Natural killer cell treated with Interleukin-12 subunit alpha and Interleukin-12 subunit beta and Interleukin-15 and Interleukin-18, amount 100 ng/mL, for 72 hours (primary cell): ENCODE results near the gene CLMP. TPM values are rescaled to one million over a fixed set of nuclear protein-coding genes. Genes with fewer than 3 reads are reported as not detected.
"Not testable (repeated sequence)": the region's sequence is repeated elsewhere in the genome, so short reads cannot be mapped to it uniquely, and the experiment has no call there.

ENCODE experiments used
- ATAC-seq, 2 donors: fragments of 150-1000 bp; cut with Tn5 transposase in 1 of 2; sonication (Bioruptor Pico), chemical (Tn5 transposase) in 1 of 2; 2 replicates each; pipeline ENCODE4 v1.10.0; 2021
- DNase-seq: peaks from one replicate; pipeline ENCODE4 v3.0.0; 2022; ENCODE audit warnings: low spot score
- H3K27ac Mint-ChIP-seq, 2 donors: 1 replicate in 1 of 2; 2 replicates in 1 of 2; pipeline ENCODE4 v1.8.0; 2022; ENCODE audit warnings: mixed read lengths in 2 of 2, mild to moderate bottlenecking in 1 of 2, moderate library complexity in 1 of 2
- H3K27me3 Mint-ChIP-seq, 2 donors: 1 replicate in 1 of 2; 2 replicates in 1 of 2; pipeline ENCODE4 v1.8.0; 2022; ENCODE audit warnings: mixed read lengths in 2 of 2
- H3K36me3 Mint-ChIP-seq: one replicate; pipeline ENCODE4 v1.8.0; 2022; ENCODE audit warnings: mixed read lengths
- H3K4me1 Mint-ChIP-seq, 2 donors: 1 replicate in 1 of 2; 2 replicates in 1 of 2; pipeline ENCODE4 v1.8.0; 2022; ENCODE audit warnings: low read depth in 2 of 2, mixed read lengths in 2 of 2, mild to moderate bottlenecking in 1 of 2
- H3K4me3 Mint-ChIP-seq: one replicate; pipeline ENCODE4 v1.8.0; 2022; ENCODE audit warnings: mixed read lengths
- H3K9me3 Mint-ChIP-seq: 2 replicates; pipeline ENCODE4 v1.8.0; 2022; ENCODE audit warnings: mixed read lengths
- total RNA-seq, 2 donors: library from RNA; stranded (reverse); gene quantifications; one replicate each; pipeline ENCODE4 v1.2.3, GENCODE V29; 2022

The CLMP gene
- total RNA-seq, 2 donors from 2014 or later, result not detected

- Mint-ChIP-seq H3K27me3 (peaks cover 4 to 8% of the 10 kb centered on the region in 2 donors), H3K4me3 (no peak overlapping the region), H3K9me3 (no peaks in the 10 kb centered on the region), H3K36me3 (no peaks in the 10 kb centered on the region), H3K4me1 (peaks cover 6% of the 10 kb centered on the region in 2 donors), H3K27ac (no peak overlapping the region)
- ATAC-seq, result no peak
- DNase-seq, result no peak
Observed at GRCh38 chr11:123161376-123162030, 33.5 kb downstream of the CLMP start.

GRCh38 chr11:123159183-123159857 is 35.7 kb downstream of the CLMP start:
- no peak for ATAC-seq
- H3K4me1 Mint-ChIP-seq, result peaks cover 6% of the 10 kb centered on the region in 2 donors
- no peak overlapping the region for H3K27ac Mint-ChIP-seq
- no peaks in the 10 kb centered on the region for H3K9me3 Mint-ChIP-seq
- peaks cover 4 to 8% of the 10 kb centered on the region in 2 donors for H3K27me3 Mint-ChIP-seq
- no peaks in the 10 kb centered on the region for H3K36me3 Mint-ChIP-seq
- DNase-seq, result no peak
- no peak overlapping the region for H3K4me3 Mint-ChIP-seq

GRCh38 chr11:123158033-123159003 is 36.7 kb downstream of the CLMP start:
- Mint-ChIP-seq H3K9me3 (no peaks in the 10 kb centered on the region), H3K27ac (no peak overlapping the region), H3K4me3 (no peak overlapping the region), H3K27me3 (peaks cover 7 to 8% of the 10 kb centered on the region in 2 donors), H3K4me1 (peaks cover 6% of the 10 kb centered on the region in 2 donors), H3K36me3 (no peaks in the 10 kb centered on the region)
- no peak for ATAC-seq
- no peak for DNase-seq

- Mint-ChIP-seq H3K9me3 (no peaks in the 10 kb centered on the region), H3K4me3 (no peak overlapping the region), H3K4me1 (no peaks in the 10 kb centered on the region), H3K36me3 (no peaks in the 10 kb centered on the region), H3K27ac (no peak overlapping the region), H3K27me3 (peaks cover 5 to 8% of the 10 kb centered on the region in 2 donors)
- DNase-seq, result no peak
- no peak for ATAC-seq
Observed at GRCh38 chr11:123152951-123153350, 42.1 kb downstream of the CLMP start.

GRCh38 chr11:123152346-123152745 is 42.7 kb downstream of the CLMP start:
- not testable (repeated sequence) for H3K4me3 Mint-ChIP-seq, ATAC-seq, H3K4me1 Mint-ChIP-seq, H3K27me3 Mint-ChIP-seq, H3K36me3 Mint-ChIP-seq, H3K27ac Mint-ChIP-seq, DNase-seq, H3K9me3 Mint-ChIP-seq

GRCh38 chr11:123151796-123152195 is 43.3 kb downstream of the CLMP start:
- ATAC-seq (no peak), DNase-seq (no peak)
- Mint-ChIP-seq H3K36me3 (no peaks in the 10 kb centered on the region), H3K4me1 (no peaks in the 10 kb centered on the region), H3K4me3 (no peak overlapping the region), H3K27me3 (peaks cover 6 to 12% of the 10 kb centered on the region in 2 donors), H3K27ac (no peak overlapping the region), H3K9me3 (no peaks in the 10 kb centered on the region)

GRCh38 chr11:123151366-123151765 is 43.7 kb downstream of the CLMP start:
- Mint-ChIP-seq H3K27ac (no peak overlapping the region), H3K36me3 (no peaks in the 10 kb centered on the region), H3K4me1 (no peaks in the 10 kb centered on the region), H3K27me3 (peaks cover 6 to 16% of the 10 kb centered on the region in 2 donors), H3K9me3 (no peaks in the 10 kb centered on the region), H3K4me3 (no peak overlapping the region)
- no peak for DNase-seq
- no peak for ATAC-seq

GRCh38 chr11:123150882-123151281 is 44.2 kb downstream of the CLMP start:
- no peak overlapping the region for H3K27ac Mint-ChIP-seq
- no peak for DNase-seq
- no peak for ATAC-seq
- no peaks in the 10 kb centered on the region for H3K4me1 Mint-ChIP-seq
- peaks cover 6 to 16% of the 10 kb centered on the region in 2 donors for H3K27me3 Mint-ChIP-seq
- H3K4me3 Mint-ChIP-seq, result no peak overlapping the region
- H3K36me3 Mint-ChIP-seq, result no peaks in the 10 kb centered on the region
- H3K9me3 Mint-ChIP-seq, result no peaks in the 10 kb centered on the region

GRCh38 chr11:123148965-123149364 is 46.1 kb downstream of the CLMP start:
- Mint-ChIP-seq H3K27me3 (peaks cover 5 to 16% of the 10 kb centered on the region in 2 donors), H3K36me3 (no peaks in the 10 kb centered on the region), H3K9me3 (no peaks in the 10 kb centered on the region)

GRCh38 chr11:123145661-123146060 is 49.4 kb downstream of the CLMP start:
- no peaks in the 10 kb centered on the region for H3K9me3 Mint-ChIP-seq
- no peaks in the 10 kb centered on the region for H3K4me1 Mint-ChIP-seq
- peaks cover 3 to 16% of the 10 kb centered on the region in 2 donors for H3K27me3 Mint-ChIP-seq
- H3K4me3 Mint-ChIP-seq, result no peak overlapping the region
- ATAC-seq, result no peak
- DNase-seq, result no peak
- no peaks in the 10 kb centered on the region for H3K36me3 Mint-ChIP-seq
- H3K27ac Mint-ChIP-seq, result no peak overlapping the region

More at GRCh38 chr11:123148965-123149364, 46.1 kb downstream of the CLMP start:
- no peak overlapping the region for H3K4me3 Mint-ChIP-seq
- no peak for DNase-seq
- no peak overlapping the region for H3K27ac Mint-ChIP-seq
- no peak for ATAC-seq
- H3K4me1 Mint-ChIP-seq, result no peaks in the 10 kb centered on the region

- no peak overlapping the region for H3K4me3 Mint-ChIP-seq
- peaks cover 3 to 14% of the 10 kb centered on the region in 2 donors for H3K27me3 Mint-ChIP-seq
- no peaks in the 10 kb centered on the region for H3K36me3 Mint-ChIP-seq
- H3K9me3 Mint-ChIP-seq, result no peaks in the 10 kb centered on the region
- H3K27ac Mint-ChIP-seq, result no peak overlapping the region
- DNase-seq (no peak), ATAC-seq (no peak)
- H3K4me1 Mint-ChIP-seq, result no peaks in the 10 kb centered on the region
Observed at GRCh38 chr11:123145220-123145619, 49.8 kb downstream of the CLMP start.

GRCh38 chr11:123144707-123145106 is 50.3 kb downstream of the CLMP start:
- ATAC-seq (no peak), DNase-seq (no peak)
- Mint-ChIP-seq H3K36me3 (no peaks in the 10 kb centered on the region), H3K4me3 (no peak overlapping the region), H3K27me3 (peaks cover 3 to 9% of the 10 kb centered on the region in 2 donors), H3K4me1 (no peaks in the 10 kb centered on the region), H3K27ac (no peak overlapping the region), H3K9me3 (no peaks in the 10 kb centered on the region)

GRCh38 chr11:123143921-123144320 is 51.1 kb downstream of the CLMP start:
- Mint-ChIP-seq H3K27ac (no peak overlapping the region), H3K4me1 (no peaks in the 10 kb centered on the region), H3K9me3 (no peaks in the 10 kb centered on the region), H3K4me3 (no peak overlapping the region), H3K36me3 (no peaks in the 10 kb centered on the region), H3K27me3 (peaks cover 3 to 8% of the 10 kb centered on the region in 2 donors)
- DNase-seq, result no peak
- ATAC-seq, result no peak

GRCh38 chr11:123143476-123143875 is 51.6 kb downstream of the CLMP start:
- H3K9me3 Mint-ChIP-seq, result no peaks in the 10 kb centered on the region

More at GRCh38 chr11:123143476-123143875, 51.6 kb downstream of the CLMP start:
- Mint-ChIP-seq H3K27ac (no peak overlapping the region), H3K36me3 (no peaks in the 10 kb centered on the region), H3K4me3 (no peak overlapping the region), H3K27me3 (peaks cover 3 to 8% of the 10 kb centered on the region in 2 donors), H3K4me1 (no peaks in the 10 kb centered on the region)
- no peak for ATAC-seq
- DNase-seq, result no peak
